GM23338 (cell line): ENCODE data around the gene NDST1.

Experiments used
- CREB1 ChIP-seq: fragments of 250-450 bp; sonication (Bioruptor Pico); IDR thresholded peaks from 2 replicates; pipeline ENCODE4 v1.5.0; 2020; ENCODE audit warnings: low read depth, mild to moderate bottlenecking, moderate library complexity
- ETS1 ChIP-seq: IDR thresholded peaks from 2 replicates; pipeline ENCODE4 v1.6.1; 2016; ENCODE audit warnings: antibody characterized with exemption
- EZH2 ChIP-seq: fragments of 200-600 bp; sonication (generic); IDR thresholded peaks from one replicate; pipeline ENCODE4 v1.8.0; 2017; ENCODE audit warnings: antibody characterized with exemption, mild to moderate bottlenecking, low read depth; ENCODE audit not compliant: unreplicated experiment
- EZH2phosphoT487 ChIP-seq: fragments of 200-600 bp; sonication (generic); IDR thresholded peaks from one replicate; pipeline ENCODE4 v1.8.1; 2018; ENCODE audit warnings: antibody characterized with exemption; ENCODE audit not compliant: unreplicated experiment
- JUNB ChIP-seq: IDR thresholded peaks from one replicate; pipeline ENCODE4 v1.6.1; 2016; ENCODE audit warnings: antibody characterized with exemption; ENCODE audit not compliant: unreplicated experiment
- NANOG ChIP-seq: IDR thresholded peaks from 2 replicates; pipeline ENCODE4 v1.6.1; 2016; ENCODE audit warnings: antibody characterized with exemption, borderline replicate concordance
- POLR2AphosphoS5 ChIP-seq: IDR thresholded peaks from 2 replicates; pipeline ENCODE4 v1.6.1; 2016; ENCODE audit warnings: antibody characterized with exemption, low read depth
- REST ChIP-seq: IDR thresholded peaks from one replicate; pipeline ENCODE4 v1.6.1; 2018; ENCODE audit warnings: antibody characterized with exemption; ENCODE audit not compliant: unreplicated experiment
- STAT1 ChIP-seq: IDR thresholded peaks from one replicate; pipeline ENCODE4 v1.6.1; 2016; ENCODE audit warnings: antibody characterized with exemption; ENCODE audit not compliant: unreplicated experiment
- ZNF114 ChIP-seq: fragments of 250-450 bp; sonication (Bioruptor Pico); IDR thresholded peaks from 2 replicates; pipeline ENCODE4 v1.5.0; 2020; ENCODE audit warnings: mild to moderate bottlenecking, moderate library complexity
- ZNF331 ChIP-seq: fragments of 250-450 bp; sonication (Bioruptor Pico); IDR thresholded peaks from 2 replicates; pipeline ENCODE4 v1.5.0; 2020; ENCODE audit warnings: low read depth, mild to moderate bottlenecking, moderate library complexity
- TF ChIP-seq, protein P1 (sequence below), 2 experiments: fragments of 200-600 bp in 1 of 2; sonication (generic) in 1 of 2; conservative IDR thresholded peaks; 2 replicates each; pipeline versions ENCODE4 v1.5.1 to v1.6.1; 2016 to 2017; ENCODE audit warnings: antibody characterized with exemption in 2 of 2, low read depth in 2 of 2, mild to moderate bottlenecking in 2 of 2, moderate library complexity in 1 of 2

GRCh38 chr5:150593593-150593992, 85.7 kb downstream of the NDST1 start:
- TF ChIP-seq, protein P1, sequence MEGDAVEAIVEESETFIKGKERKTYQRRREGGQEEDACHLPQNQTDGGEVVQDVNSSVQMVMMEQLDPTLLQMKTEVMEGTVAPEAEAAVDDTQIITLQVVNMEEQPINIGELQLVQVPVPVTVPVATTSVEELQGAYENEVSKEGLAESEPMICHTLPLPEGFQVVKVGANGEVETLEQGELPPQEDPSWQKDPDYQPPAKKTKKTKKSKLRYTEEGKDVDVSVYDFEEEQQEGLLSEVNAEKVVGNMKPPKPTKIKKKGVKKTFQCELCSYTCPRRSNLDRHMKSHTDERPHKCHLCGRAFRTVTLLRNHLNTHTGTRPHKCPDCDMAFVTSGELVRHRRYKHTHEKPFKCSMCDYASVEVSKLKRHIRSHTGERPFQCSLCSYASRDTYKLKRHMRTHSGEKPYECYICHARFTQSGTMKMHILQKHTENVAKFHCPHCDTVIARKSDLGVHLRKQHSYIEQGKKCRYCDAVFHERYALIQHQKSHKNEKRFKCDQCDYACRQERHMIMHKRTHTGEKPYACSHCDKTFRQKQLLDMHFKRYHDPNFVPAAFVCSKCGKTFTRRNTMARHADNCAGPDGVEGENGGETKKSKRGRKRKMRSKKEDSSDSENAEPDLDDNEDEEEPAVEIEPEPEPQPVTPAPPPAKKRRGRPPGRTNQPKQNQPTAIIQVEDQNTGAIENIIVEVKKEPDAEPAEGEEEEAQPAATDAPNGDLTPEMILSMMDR (conservative IDR thresholded peaks at IDR 0.05; ENCODE audit: low read depth in 2 of 2) = no peak
- TF ChIP-seq ZNF331 (CRISPR knock-in tag) = no peak
- TF ChIP-seq EZH2 = no peak
- TF ChIP-seq POLR2AphosphoS5 = no peak
- no peak for TF ChIP-seq REST
- no peak for TF ChIP-seq EZH2phosphoT487
- no peak for TF ChIP-seq ETS1
- no peak for TF ChIP-seq CREB1 (CRISPR knock-in tag)
- TF ChIP-seq NANOG = no peak
- TF ChIP-seq JUNB = no peak
- no peak for TF ChIP-seq STAT1
- no peak for TF ChIP-seq ZNF114 (CRISPR knock-in tag)
